Mammary epithelial cell (primary cell): ENCODE measurements around the gene PTPRG.

Experiments
- CTCF ChIP-seq, 2 donors: IDR thresholded peaks in 1 of 2; conservative IDR thresholded peaks in 1 of 2; 2 replicates each; pipeline ENCODE4 v1.5.1; 2011 to 2012; ENCODE audit warnings: inconsistent platforms in 2 of 2, low read length in 2 of 2, mild to moderate bottlenecking in 2 of 2, control low read depth in 1 of 2, low read depth in 1 of 2; ENCODE audit not compliant: insufficient read depth in 1 of 2; ENCODE audit errors: extremely low read depth in 1 of 2
- EZH2 ChIP-seq: IDR thresholded peaks from 2 replicates; pipeline ENCODE4 v1.6.1; 2012; ENCODE audit warnings: low read length, inconsistent platforms, borderline replicate concordance

GRCh38 chr3:61924090-61924735 lies 362.8 kb downstream of the PTPRG start:
- no peak for TF ChIP-seq EZH2
- no peak for TF ChIP-seq CTCF (conservative IDR thresholded peaks at IDR 0.05 in 1 of 2, IDR thresholded peaks at IDR 0.05 in 1 of 2; ENCODE audit: extremely low read depth in 1 of 2, insufficient read depth in 1 of 2, low read depth in 1 of 2, low read length in 2 of 2)
